ENCODE results near the gene PPP1R27. TPM values are rescaled to one million over a fixed set of nuclear protein-coding genes. Genes with fewer than 3 reads are reported as not detected.

Gene PPP1R27
- polyA plus RNA-seq, 3 donors: 0.12 to 0.45 (median 0.17) TPM

GRCh38 chr17:81810892-81811704 is 23.8 kb downstream of the PPP1R27 start:
- DNase-seq (ENCODE audit: extremely low read depth in 1 of 11, low read depth in 9 of 11, low spot score in 4 of 11): no peak

- DNase-seq (ENCODE audit: extremely low read depth in 1 of 11, low read depth in 9 of 11, low spot score in 4 of 11): no peak
These were observed 24.4 kb downstream of the PPP1R27 start for GRCh38 chr17:81810476-81810875.

GRCh38 chr17:81809556-81809998 is 25.3 kb downstream of the PPP1R27 start:
- no peak for DNase-seq (ENCODE audit: extremely low read depth in 1 of 11, low read depth in 9 of 11, low spot score in 4 of 11)

GRCh38 chr17:81808778-81809555 is 25.9 kb downstream of the PPP1R27 start:
- no peak for DNase-seq (ENCODE audit: extremely low read depth in 1 of 11, low read depth in 9 of 11, low spot score in 4 of 11)

- DNase-seq (ENCODE audit: extremely low read depth in 1 of 11, low read depth in 9 of 11, low spot score in 4 of 11): no peak
These were observed 27.0 kb downstream of the PPP1R27 start for GRCh38 chr17:81807839-81808238.

- no peak for DNase-seq (ENCODE audit: extremely low read depth in 1 of 11, low read depth in 9 of 11, low spot score in 4 of 11)
These were observed 27.6 kb downstream of the PPP1R27 start for GRCh38 chr17:81807210-81807719.

- no peak for DNase-seq (ENCODE audit: extremely low read depth in 1 of 11, low read depth in 9 of 11, low spot score in 4 of 11)
These were observed 28.2 kb downstream of the PPP1R27 start for GRCh38 chr17:81806461-81807209.

GRCh38 chr17:81805707-81806460 is 29.0 kb downstream of the PPP1R27 start:
- no peak for DNase-seq (ENCODE audit: extremely low read depth in 1 of 11, low read depth in 9 of 11, low spot score in 4 of 11)

GRCh38 chr17:81804559-81805399 is 30.1 kb downstream of the PPP1R27 start:
- DNase-seq (ENCODE audit: extremely low read depth in 1 of 11, low read depth in 9 of 11, low spot score in 4 of 11): no peak

- DNase-seq (ENCODE audit: extremely low read depth in 1 of 11, low read depth in 9 of 11, low spot score in 4 of 11): no peak
These were observed 30.9 kb downstream of the PPP1R27 start, which contains the start of gene GCGR for GRCh38 chr17:81803728-81804558. GCGR (plus strand) TSS chr17:81804150; CDS start chr17:81809019, 4,869 bp downstream.

- no peak for DNase-seq (ENCODE audit: extremely low read depth in 1 of 11, low read depth in 9 of 11, low spot score in 4 of 11)
These were observed 31.8 kb downstream of the PPP1R27 start for GRCh38 chr17:81802856-81803643.

GRCh38 chr17:81802048-81802758 is 32.6 kb downstream of the PPP1R27 start:
- no peak for DNase-seq (ENCODE audit: extremely low read depth in 1 of 11, low read depth in 9 of 11, low spot score in 4 of 11)

- DNase-seq (ENCODE audit: extremely low read depth in 1 of 11, low read depth in 9 of 11, low spot score in 4 of 11): no peak
These were observed 33.5 kb downstream of the PPP1R27 start for GRCh38 chr17:81801327-81801726.

GRCh38 chr17:81794509-81794908 is 40.3 kb downstream of the PPP1R27 start:
- DNase-seq (ENCODE audit: extremely low read depth in 1 of 11, low read depth in 9 of 11, low spot score in 4 of 11): no peak

GRCh38 chr17:81794074-81794476 is 40.8 kb downstream of the PPP1R27 start:
- DNase-seq (ENCODE audit: extremely low read depth in 1 of 11, low read depth in 9 of 11, low spot score in 4 of 11): no peak
